ENCODE measurements around the gene INHBC.

The INHBC gene

DNA sequence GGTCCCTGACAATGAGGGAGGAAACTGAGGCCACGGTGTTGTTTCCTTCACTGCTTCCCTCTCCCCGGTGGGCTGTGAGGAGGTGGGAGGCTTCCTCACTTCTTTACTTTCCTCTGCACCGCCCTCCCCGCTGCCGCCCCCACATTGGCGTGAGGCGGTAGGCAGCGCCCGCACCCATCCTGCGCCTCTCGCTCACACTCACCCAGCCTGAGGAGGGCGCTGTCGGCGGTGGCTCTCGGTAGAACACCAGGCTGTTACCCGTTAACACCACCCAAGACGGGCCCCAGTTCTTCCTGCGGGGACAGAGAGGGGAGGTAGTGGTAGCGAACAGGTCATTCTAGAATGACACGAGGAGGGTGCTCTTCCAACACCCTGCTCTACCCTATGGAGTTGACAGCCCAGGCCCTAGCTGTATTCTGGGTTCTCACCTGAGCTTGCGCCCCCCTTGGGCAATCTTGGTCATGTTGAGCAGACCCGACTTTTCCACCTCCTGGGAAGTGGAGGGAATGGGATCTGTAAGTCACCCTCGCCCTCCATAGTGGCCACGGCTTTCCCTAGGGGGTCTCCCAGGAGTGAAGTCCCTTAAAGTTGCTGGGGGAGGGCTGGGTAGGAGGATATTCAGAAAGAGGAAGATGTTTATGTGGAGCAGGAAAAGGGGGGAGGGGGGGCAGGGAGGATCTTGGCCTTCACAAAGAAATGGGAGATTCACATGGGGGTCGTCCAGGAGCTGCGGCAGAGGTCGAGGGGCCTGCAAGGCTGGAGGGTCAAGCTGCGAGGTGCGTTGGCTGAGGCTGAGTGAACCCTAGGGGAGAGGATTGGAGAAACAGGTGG, 41.8 kb downstream of the INHBC start:
- TF ChIP-seq, protein P1, sequence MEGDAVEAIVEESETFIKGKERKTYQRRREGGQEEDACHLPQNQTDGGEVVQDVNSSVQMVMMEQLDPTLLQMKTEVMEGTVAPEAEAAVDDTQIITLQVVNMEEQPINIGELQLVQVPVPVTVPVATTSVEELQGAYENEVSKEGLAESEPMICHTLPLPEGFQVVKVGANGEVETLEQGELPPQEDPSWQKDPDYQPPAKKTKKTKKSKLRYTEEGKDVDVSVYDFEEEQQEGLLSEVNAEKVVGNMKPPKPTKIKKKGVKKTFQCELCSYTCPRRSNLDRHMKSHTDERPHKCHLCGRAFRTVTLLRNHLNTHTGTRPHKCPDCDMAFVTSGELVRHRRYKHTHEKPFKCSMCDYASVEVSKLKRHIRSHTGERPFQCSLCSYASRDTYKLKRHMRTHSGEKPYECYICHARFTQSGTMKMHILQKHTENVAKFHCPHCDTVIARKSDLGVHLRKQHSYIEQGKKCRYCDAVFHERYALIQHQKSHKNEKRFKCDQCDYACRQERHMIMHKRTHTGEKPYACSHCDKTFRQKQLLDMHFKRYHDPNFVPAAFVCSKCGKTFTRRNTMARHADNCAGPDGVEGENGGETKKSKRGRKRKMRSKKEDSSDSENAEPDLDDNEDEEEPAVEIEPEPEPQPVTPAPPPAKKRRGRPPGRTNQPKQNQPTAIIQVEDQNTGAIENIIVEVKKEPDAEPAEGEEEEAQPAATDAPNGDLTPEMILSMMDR (IDR thresholded peaks at IDR 0.05; ENCODE audit: insufficient read depth, low read length, poor library complexity, severe bottlenecking) = peak; percentile 74
- no peak for DNase-seq (ENCODE audit: extremely low read depth, insufficient read length)
- Histone ChIP-seq H3K4me3 (replicated peaks; ENCODE audit: low read depth, low read length) (peak overlapping the region; percentile 70), H3K27me3 (replicated peaks; ENCODE audit: control insufficient read depth, insufficient read depth, low read length) (no peaks in the 10 kb centered on the region), H3K36me3 (ENCODE audit: control insufficient read depth, insufficient read depth, low read length) (peaks cover 17% of the 10 kb centered on the region)

DNA sequence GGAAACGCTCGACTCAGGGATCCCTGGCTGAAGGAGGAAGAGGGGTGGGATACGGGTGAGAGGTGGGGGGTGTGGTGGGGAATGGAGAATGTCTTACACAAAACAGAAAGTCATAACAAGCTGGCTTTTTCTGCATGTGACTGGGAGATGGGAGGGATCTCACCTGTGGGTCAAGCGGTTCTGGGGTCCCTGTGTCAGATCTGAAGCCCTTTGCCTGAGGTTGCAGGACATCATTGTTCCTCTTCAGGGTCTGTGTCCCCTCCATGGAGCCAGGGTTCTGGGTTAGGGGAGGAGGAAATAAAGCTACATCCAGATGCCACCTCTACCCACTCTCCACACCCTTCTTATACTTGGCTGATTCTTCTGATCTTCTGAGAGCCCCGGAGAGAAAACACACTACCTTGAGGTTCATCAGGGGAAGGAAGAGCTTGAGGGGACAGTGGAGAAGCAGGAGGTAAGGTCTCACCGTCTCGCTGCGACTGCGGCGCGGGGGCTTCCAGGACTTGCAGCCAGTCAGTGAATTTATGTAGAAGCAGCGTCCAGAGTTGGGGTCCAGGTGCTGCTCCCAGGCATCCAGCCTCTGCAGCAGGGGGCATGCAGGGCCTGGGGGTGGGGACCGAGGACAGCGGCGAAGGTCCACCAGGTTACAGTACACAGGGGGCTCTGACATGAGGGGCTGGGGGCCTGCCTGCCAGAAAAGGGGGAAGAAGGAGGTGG, 42.6 kb downstream of the INHBC start:
- H3K4me3 ChIP-seq (replicated peaks; ENCODE audit: low read depth, low read length) = peak overlapping the region; percentile 70
- H3K36me3 ChIP-seq (ENCODE audit: control insufficient read depth, insufficient read depth, low read length) = peaks cover 16% of the 10 kb centered on the region
- TF ChIP-seq, protein P1 (IDR thresholded peaks at IDR 0.05; ENCODE audit: insufficient read depth, low read length, poor library complexity, severe bottlenecking) = no peak
- no peaks in the 10 kb centered on the region for H3K27me3 ChIP-seq (replicated peaks; ENCODE audit: control insufficient read depth, insufficient read depth, low read length)
- peak; percentile 37 for DNase-seq (ENCODE audit: extremely low read depth, insufficient read length)

DNA sequence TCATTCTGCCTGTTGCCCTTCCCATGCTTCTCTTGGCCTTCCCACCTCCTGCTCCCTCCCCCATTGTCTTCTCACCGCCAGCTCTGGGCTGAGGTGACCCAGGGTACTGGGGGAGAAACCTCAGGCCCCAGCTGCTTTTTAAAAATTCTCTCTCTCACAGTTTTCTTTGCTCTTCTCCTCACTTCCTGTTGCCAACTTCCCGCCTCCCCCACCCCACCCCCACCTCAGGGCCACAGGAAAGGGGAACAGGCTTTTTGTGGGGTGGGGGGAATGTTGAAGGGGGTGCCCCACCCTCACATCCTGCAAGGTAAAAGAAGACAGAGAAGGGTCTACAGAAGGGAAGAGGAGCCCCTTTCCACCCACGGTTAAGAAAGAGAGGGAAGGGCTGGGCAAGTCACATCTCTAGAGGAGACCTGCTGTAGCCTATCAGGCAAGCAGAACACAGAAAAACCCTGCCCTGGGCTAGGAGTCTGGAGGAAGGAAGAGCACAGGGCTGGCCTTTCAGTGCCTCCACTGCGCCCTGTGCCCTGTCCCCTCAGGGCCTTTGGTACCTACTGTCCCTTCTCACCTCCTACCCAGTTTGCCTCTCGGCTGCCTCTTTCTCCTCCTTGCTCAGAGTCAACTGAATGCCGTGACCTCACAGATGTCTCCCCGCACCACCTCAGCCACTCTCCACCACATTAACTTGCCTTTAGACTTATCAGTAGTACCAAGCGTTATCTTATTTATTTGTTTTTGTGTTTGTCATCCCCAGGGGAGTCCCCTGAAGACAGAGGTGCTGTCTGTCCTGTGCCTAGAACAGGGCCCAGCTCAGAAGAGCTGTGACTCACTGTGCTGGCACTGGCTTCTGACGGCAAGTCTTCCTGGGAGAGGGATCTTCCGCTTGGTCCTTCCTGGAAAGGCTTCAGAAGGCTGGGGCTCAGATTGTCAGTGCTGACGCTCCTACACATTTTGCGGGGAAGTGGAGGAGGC, 43.4 kb downstream of the INHBC start:
- peak overlapping the region; percentile 70 for H3K4me3 ChIP-seq (replicated peaks; ENCODE audit: low read depth, low read length)
- peak; percentile 64 for DNase-seq (ENCODE audit: extremely low read depth, insufficient read length)
- H3K36me3 ChIP-seq (ENCODE audit: control insufficient read depth, insufficient read depth, low read length) = peaks cover 11% of the 10 kb centered on the region
- no peaks in the 10 kb centered on the region for H3K27me3 ChIP-seq (replicated peaks; ENCODE audit: control insufficient read depth, insufficient read depth, low read length)
- TF ChIP-seq, protein P1 (IDR thresholded peaks at IDR 0.05; ENCODE audit: insufficient read depth, low read length, poor library complexity, severe bottlenecking) = no peak

DNA sequence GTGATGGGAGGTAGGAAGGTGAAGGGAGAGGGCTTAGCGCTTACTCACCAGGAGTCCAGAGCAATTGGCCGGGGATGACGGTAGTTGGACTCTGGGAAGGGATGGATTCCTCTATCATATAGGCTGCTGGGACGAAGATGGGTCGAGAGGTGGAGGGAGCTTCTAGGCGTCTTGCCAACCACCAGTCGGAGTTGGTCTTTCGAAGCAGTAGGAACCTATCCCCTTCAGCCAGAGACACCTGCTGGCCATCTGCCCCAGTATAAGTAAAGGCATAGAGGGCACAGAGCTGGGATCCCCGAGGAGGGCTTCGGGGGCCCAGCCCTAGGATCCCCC, 44.4 kb downstream of the INHBC start:
- peaks cover 7% of the 10 kb centered on the region for H3K36me3 ChIP-seq (ENCODE audit: control insufficient read depth, insufficient read depth, low read length)
- no peak for DNase-seq (ENCODE audit: extremely low read depth, insufficient read length)
- no peaks in the 10 kb centered on the region for H3K27me3 ChIP-seq (replicated peaks; ENCODE audit: control insufficient read depth, insufficient read depth, low read length)
- peak overlapping the region; percentile 70 for H3K4me3 ChIP-seq (replicated peaks; ENCODE audit: low read depth, low read length)
- TF ChIP-seq, protein P1 (IDR thresholded peaks at IDR 0.05; ENCODE audit: insufficient read depth, low read length, poor library complexity, severe bottlenecking) = peak; percentile 6

DNA sequence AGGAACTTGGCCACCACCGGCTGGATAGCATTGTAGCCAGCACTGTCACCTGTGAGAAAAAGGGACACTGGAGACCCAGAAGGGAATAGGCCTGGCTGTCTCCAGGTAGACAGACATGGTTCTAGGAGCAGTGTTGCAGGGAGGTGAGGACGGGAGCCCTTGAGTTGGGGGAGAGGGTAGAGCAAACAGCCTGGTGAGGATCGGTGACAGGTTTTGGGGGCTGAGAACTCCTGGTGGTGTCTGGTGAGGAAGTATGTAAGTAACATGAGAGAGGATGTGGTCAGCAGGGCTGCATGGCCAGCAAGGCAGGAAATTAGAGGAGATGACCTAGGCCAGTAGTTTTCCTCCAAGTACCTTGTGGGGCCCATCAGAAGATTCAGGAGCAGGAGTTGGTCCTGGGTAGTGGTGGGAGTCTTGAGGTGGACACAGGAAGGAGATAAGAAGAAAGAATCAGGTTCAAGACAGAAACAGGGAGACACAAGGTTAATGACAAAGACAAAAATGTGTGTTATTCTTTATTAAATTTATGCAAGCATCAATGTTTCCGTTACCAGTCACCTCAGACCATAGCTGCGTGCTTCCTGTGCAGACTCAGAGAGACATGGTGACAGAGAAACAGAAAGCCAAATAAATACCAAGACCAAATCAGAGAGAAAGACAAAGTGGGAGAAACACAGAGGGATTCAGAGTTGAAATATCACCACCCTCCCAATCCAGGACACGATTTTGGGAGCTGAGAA, 45.0 kb downstream of the INHBC start, which contains the start of gene ARHGAP9:
ARHGAP9 (minus strand) TSS at position 491 of the 740 bp plus-strand sequence; CDS start at position 31, 460 bp downstream.
- Histone ChIP-seq H3K4me3 (replicated peaks; ENCODE audit: low read depth, low read length) (peak within 1 kb of the TSS; percentile 70), H3K27me3 (replicated peaks; ENCODE audit: control insufficient read depth, insufficient read depth, low read length) (no peaks in the 10 kb centered on the region), H3K36me3 (ENCODE audit: control insufficient read depth, insufficient read depth, low read length) (peaks cover 7% of the 10 kb centered on the region)
- TF ChIP-seq, protein P1 (IDR thresholded peaks at IDR 0.05; ENCODE audit: insufficient read depth, low read length, poor library complexity, severe bottlenecking) = no peak
- peak; percentile 62 for DNase-seq (ENCODE audit: extremely low read depth, insufficient read length)
